ENCODE results near the gene MOV10L1.

MOV10L1 gene

GRCh38 chr22:50058906-50059880 is 30.6 kb upstream of the MOV10L1 start:
- DNase-seq (ENCODE audit: low read depth in 2 of 2), result peak; percentile 0 to 2

GRCh38 chr22:50059881-50060262 is 29.9 kb upstream of the MOV10L1 start:
- no peak for DNase-seq (ENCODE audit: low read depth in 2 of 2)

- no peak for DNase-seq (ENCODE audit: low read depth in 2 of 2)
These were observed 29.2 kb upstream of the MOV10L1 start for GRCh38 chr22:50060441-50061140.

GRCh38 chr22:50061141-50061823 is 28.5 kb upstream of the MOV10L1 start:
- no peak for DNase-seq (ENCODE audit: low read depth in 2 of 2)

- DNase-seq (ENCODE audit: low read depth in 2 of 2), result no peak
These were observed 27.9 kb upstream of the MOV10L1 start for GRCh38 chr22:50061824-50062355.

- DNase-seq (ENCODE audit: low read depth in 2 of 2), result no peak
These were observed 27.2 kb upstream of the MOV10L1 start for GRCh38 chr22:50062509-50063135.

- no peak for DNase-seq (ENCODE audit: low read depth in 2 of 2)
These were observed 26.0 kb upstream of the MOV10L1 start for GRCh38 chr22:50063589-50064393.

- DNase-seq (ENCODE audit: low read depth in 2 of 2), result no peak
These were observed 25.4 kb upstream of the MOV10L1 start for GRCh38 chr22:50064453-50064852.

GRCh38 chr22:50067244-50067643 is 22.6 kb upstream of the MOV10L1 start:
- DNase-seq (ENCODE audit: low read depth in 2 of 2), result no peak

- no peak for DNase-seq (ENCODE audit: low read depth in 2 of 2)
These were observed 21.7 kb upstream of the MOV10L1 start for GRCh38 chr22:50068096-50068495.

- DNase-seq (ENCODE audit: low read depth in 2 of 2), result no peak
These were observed 19.4 kb upstream of the MOV10L1 start for GRCh38 chr22:50070366-50070765.

GRCh38 chr22:50071432-50072166 is 18.2 kb upstream of the MOV10L1 start:
- no peak for DNase-seq (ENCODE audit: low read depth in 2 of 2)

GRCh38 chr22:50072167-50072555 is 17.6 kb upstream of the MOV10L1 start:
- no peak for DNase-seq (ENCODE audit: low read depth in 2 of 2)

- DNase-seq (ENCODE audit: low read depth in 2 of 2), result no peak
These were observed 16.9 kb upstream of the MOV10L1 start for GRCh38 chr22:50072714-50073538.

GRCh38 chr22:50074056-50074455 is 15.8 kb upstream of the MOV10L1 start:
- DNase-seq (ENCODE audit: low read depth in 2 of 2), result no peak

- no peak for DNase-seq (ENCODE audit: low read depth in 2 of 2)
These were observed 15.0 kb upstream of the MOV10L1 start for GRCh38 chr22:50074551-50075530.

- DNase-seq (ENCODE audit: low read depth in 2 of 2), result no peak
These were observed 12.9 kb upstream of the MOV10L1 start for GRCh38 chr22:50076646-50077535.
